Measurements from ENCODE around the gene CXorf65. TPM values are rescaled to one million over a fixed set of nuclear protein-coding genes. Genes with fewer than 3 reads are reported as not detected.

Gene CXorf65
- total RNA-seq, 1 experiment from 2014 or later = not detected

GRCh38 chrX:71118985-71119535, 12.5 kb upstream of the CXorf65 start:
- peaks cover 27% of the 10 kb centered on the region for H3K36me3 ChIP-seq (ENCODE audit: insufficient read depth, low read length, poor library complexity, severe bottlenecking)
- DNase-seq (ENCODE audit: low spot score) = no peak
- no peak for TF ChIP-seq EZH2 (IDR thresholded peaks at IDR 0.05; ENCODE audit: borderline replicate concordance, low read depth, low read length, poor library complexity, severe bottlenecking)
- H3K4me3 ChIP-seq (ENCODE audit: low read depth, low read length, poor library complexity, severe bottlenecking) = peak overlapping the region; percentile 62
- no peaks in the 10 kb centered on the region for H3K27me3 ChIP-seq (replicated peaks; ENCODE audit: insufficient read depth, low read depth, low read length, poor library complexity)
- intact Hi-C loops (cut with micrococcal nuclease; ENCODE audit: unreplicated experiment) = no loop called here
- CTCF ChIA-PET = no interaction called here
- H3K9me3 ChIP-seq (ENCODE audit: low read depth, low read length, poor library complexity, severe bottlenecking) = no peaks in the 10 kb centered on the region
- H3K4me1 ChIP-seq (ENCODE audit: insufficient read depth, low read length, poor library complexity, severe bottlenecking) = no peaks in the 10 kb centered on the region
- no TSS peak for BruUV-seq (replicated peaks)
- H3K27ac ChIP-seq (ENCODE audit: low read depth, low read length, poor library complexity, severe bottlenecking) = peak overlapping the region; percentile 85
- POLR2A ChIA-PET (ENCODE audit: low non-redundant PET) = interaction anchor here (0.5 to 0.8 kb wide), 2 partner anchors 18 to 133 kb away, joined by 3 to 6 read pairs; no protein-coding TSS in a partner anchor

- peaks cover 26% of the 10 kb centered on the region for H3K36me3 ChIP-seq (ENCODE audit: insufficient read depth, low read length, poor library complexity, severe bottlenecking)
- intact Hi-C loops (cut with micrococcal nuclease; ENCODE audit: unreplicated experiment) = no loop called here
- H3K27me3 ChIP-seq (replicated peaks; ENCODE audit: insufficient read depth, low read depth, low read length, poor library complexity) = no peaks in the 10 kb centered on the region
- DNase-seq (ENCODE audit: low spot score) = peak; percentile 85
- H3K27ac ChIP-seq (ENCODE audit: low read depth, low read length, poor library complexity, severe bottlenecking) = peak within 1 kb of the TSS; percentile 85
- ChIA-PET POLR2A (ENCODE audit: low non-redundant PET) (interaction anchor here (0.5 to 0.8 kb wide), 2 partner anchors 17 to 133 kb away, joined by 3 to 6 read pairs; no protein-coding TSS in a partner anchor), CTCF (interaction anchor here (0.5 kb wide), 1 partner anchor 12 kb away, joined by 4 read pairs; no protein-coding TSS in a partner anchor)
- no peak for TF ChIP-seq CTCF (conservative IDR thresholded peaks at IDR 0.05; ENCODE audit: low read depth, low read length)
- TF ChIP-seq EZH2 (IDR thresholded peaks at IDR 0.05; ENCODE audit: borderline replicate concordance, low read depth, low read length, poor library complexity, severe bottlenecking) = no peak
- no peaks in the 10 kb centered on the region for H3K4me1 ChIP-seq (ENCODE audit: insufficient read depth, low read length, poor library complexity, severe bottlenecking)
- peak within 1 kb of the TSS; percentile 62 for H3K4me3 ChIP-seq (ENCODE audit: low read depth, low read length, poor library complexity, severe bottlenecking)
- no peaks in the 10 kb centered on the region for H3K9me3 ChIP-seq (ENCODE audit: low read depth, low read length, poor library complexity, severe bottlenecking)
- BruUV-seq (replicated peaks) = no TSS peak
Measured at GRCh38 chrX:71118032-71118984, 11.8 kb upstream of the CXorf65 start, which contains the start of gene MED12. MED12 (plus strand) TSS chrX:71118596; CDS start chrX:71118755, 159 bp downstream.

GRCh38 chrX:71117358-71117757, 10.8 kb upstream of the CXorf65 start:
- Histone ChIP-seq H3K27me3 (replicated peaks; ENCODE audit: insufficient read depth, low read depth, low read length, poor library complexity) (no peaks in the 10 kb centered on the region), H3K4me1 (ENCODE audit: insufficient read depth, low read length, poor library complexity, severe bottlenecking) (no peaks in the 10 kb centered on the region), H3K4me3 (ENCODE audit: low read depth, low read length, poor library complexity, severe bottlenecking) (no peak overlapping the region), H3K36me3 (ENCODE audit: insufficient read depth, low read length, poor library complexity, severe bottlenecking) (peaks cover 18% of the 10 kb centered on the region), H3K27ac (ENCODE audit: low read depth, low read length, poor library complexity, severe bottlenecking) (no peak overlapping the region), H3K9me3 (ENCODE audit: low read depth, low read length, poor library complexity, severe bottlenecking) (no peaks in the 10 kb centered on the region)
- ChIA-PET CTCF (no interaction called here), POLR2A (ENCODE audit: low non-redundant PET) (no interaction called here)
- BruUV-seq (replicated peaks) = no TSS peak
- no peak for DNase-seq (ENCODE audit: low spot score)
- no peak for TF ChIP-seq CTCF (conservative IDR thresholded peaks at IDR 0.05; ENCODE audit: low read depth, low read length)
- intact Hi-C loops (cut with micrococcal nuclease; ENCODE audit: unreplicated experiment) = no loop called here

Data from A673 (cell line).